Islet of Langerhans (tissue), 1 donor: Measurements from ENCODE around the gene NMNAT2.
"Not testable (repeated sequence)": the region's sequence is repeated elsewhere in the genome, so short reads cannot be mapped to it uniquely, and the experiment has no call there.

Experiments used
- FAIRE-seq: peaks from one replicate; lab custom pipeline; 2011; peaks lifted over from hg19 to GRCh38; lab: Jason Lieb, UNC

Gene NMNAT2

GRCh38 chr1:183417772-183418491, at the start of gene NMNAT2:
Gene NMNAT2, minus strand, starts transcription at chr1:183418380. Its CDS starts 113 bp downstream, at chr1:183418267.
- FAIRE-seq, result peak; percentile 24

GRCh38 chr1:183467687-183468086, 49.5 kb upstream of the NMNAT2 start:
- no peak for FAIRE-seq

GRCh38 chr1:183466781-183467180, 48.6 kb upstream of the NMNAT2 start:
- FAIRE-seq, result no peak

- FAIRE-seq, result no peak
Measured at GRCh38 chr1:183463566-183463965, 45.4 kb upstream of the NMNAT2 start.

- FAIRE-seq, result no peak
Measured at GRCh38 chr1:183461350-183461749, 43.2 kb upstream of the NMNAT2 start.

GRCh38 chr1:183460596-183460995, 42.4 kb upstream of the NMNAT2 start:
- no peak for FAIRE-seq

- no peak for FAIRE-seq
Measured at GRCh38 chr1:183457449-183457848, 39.3 kb upstream of the NMNAT2 start.

GRCh38 chr1:183456826-183457225, 38.6 kb upstream of the NMNAT2 start:
- FAIRE-seq, result no peak

- no peak for FAIRE-seq
Measured at GRCh38 chr1:183454377-183454776, 36.2 kb upstream of the NMNAT2 start.

GRCh38 chr1:183450093-183450492, 31.9 kb upstream of the NMNAT2 start:
- no peak for FAIRE-seq

GRCh38 chr1:183449223-183449770, 31.1 kb upstream of the NMNAT2 start:
- FAIRE-seq, result no peak

GRCh38 chr1:183444243-183444642, 26.1 kb upstream of the NMNAT2 start:
- no peak for FAIRE-seq

- no peak for FAIRE-seq
Measured at GRCh38 chr1:183443466-183443865, 25.3 kb upstream of the NMNAT2 start.

- no peak for FAIRE-seq
Measured at GRCh38 chr1:183443011-183443410, 24.8 kb upstream of the NMNAT2 start.

GRCh38 chr1:183438060-183438459, 19.9 kb upstream of the NMNAT2 start:
- FAIRE-seq, result no peak

- no peak for FAIRE-seq
Measured at GRCh38 chr1:183435497-183435896, 17.3 kb upstream of the NMNAT2 start.

- no peak for FAIRE-seq
Measured at GRCh38 chr1:183433703-183434102, 15.5 kb upstream of the NMNAT2 start.

GRCh38 chr1:183432548-183432875, 14.3 kb upstream of the NMNAT2 start:
- FAIRE-seq, result no peak

- FAIRE-seq, result no peak
Measured at GRCh38 chr1:183431840-183432547, 13.8 kb upstream of the NMNAT2 start.

- FAIRE-seq, result not testable (repeated sequence)
Measured at GRCh38 chr1:183427591-183427990, 9.4 kb upstream of the NMNAT2 start.

GRCh38 chr1:183424691-183425090, 6.5 kb upstream of the NMNAT2 start:
- FAIRE-seq, result no peak

GRCh38 chr1:183423541-183423940, 5.4 kb upstream of the NMNAT2 start:
- no peak for FAIRE-seq

GRCh38 chr1:183419399-183419798, 1.2 kb upstream of the NMNAT2 start:
- FAIRE-seq, result no peak

- FAIRE-seq, result no peak
Measured at GRCh38 chr1:183418696-183419095, 516 bp upstream of the NMNAT2 start.
